Urinary bladder (tissue), 4 donors: ENCODE measurements around the gene ABCA4. TPM values are rescaled to one million over a fixed set of nuclear protein-coding genes. Genes with fewer than 3 reads are reported as not detected.

Source experiments
- DNase-seq: peaks from one replicate; pipeline ENCODE4 v3.0.0-alpha.2; 2015; ENCODE audit errors: extremely low spot score
- H3K27ac ChIP-seq: one replicate; pipeline ENCODE4 v1.5.1; 2013; ENCODE audit warnings: low read depth, mild to moderate bottlenecking, moderate library complexity
- H3K36me3 ChIP-seq: one replicate; pipeline ENCODE4 v1.6.1; 2013; ENCODE audit warnings: mild to moderate bottlenecking, moderate library complexity; ENCODE audit not compliant: insufficient read depth
- H3K4me1 ChIP-seq: one replicate; pipeline ENCODE4 v1.6.1; 2013; ENCODE audit warnings: mild to moderate bottlenecking, moderate library complexity; ENCODE audit not compliant: insufficient read depth
- H3K4me3 ChIP-seq: one replicate; pipeline ENCODE4 v1.5.1; 2013; ENCODE audit warnings: low read depth, low read length
- WGBS: extraction: QIAGEN DNeasy Blood & Tissue Kit; methylation state at CpG from one replicate; pipeline ENCODE4 v1.1.7; 2013; 5-methylcytosine and 5-hydroxymethylcytosine counted together
- polyA plus RNA-seq: library from polyadenylated mRNA; stranded (reverse); fragments of 200-250 nt; gene quantifications from one replicate; pipeline ENCODE4 v1.2.3, GENCODE V29; 2013
- total RNA-seq: library from RNA; depleted of rRNA; stranded (reverse); fragments of >200 nt; gene quantifications from one replicate; pipeline ENCODE4 v1.2.3, GENCODE V29; 2014
- donor health status: healthy with polysubstance abuse.
- donor health status: healthy.

The ABCA4 gene
- total and polyA plus RNA-seq, 2 donors: 0.37 to 0.90 TPM

DNA sequence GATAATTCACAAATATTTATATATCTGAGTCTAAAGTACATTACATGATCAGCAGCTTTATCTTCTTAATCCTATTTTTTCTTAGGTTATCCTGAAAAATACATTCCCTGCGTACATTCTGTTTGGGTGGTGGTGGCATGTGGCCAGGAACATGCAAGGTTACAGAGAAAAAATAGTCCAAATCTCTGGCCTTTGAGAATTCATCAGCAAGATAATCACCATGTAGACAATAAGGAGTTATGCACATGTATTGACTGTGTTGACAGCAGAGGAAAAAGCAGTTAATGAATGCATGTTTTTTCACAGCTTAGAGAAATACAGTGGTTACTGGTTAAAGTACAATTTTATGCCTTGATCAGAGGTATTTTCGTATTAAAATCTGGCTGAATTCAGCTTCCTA lies 49.0 kb downstream of the ABCA4 start:
- DNase-seq: no peak
- WGBS: 62% methylated on average over 2 of the region's 2 CpGs

DNA sequence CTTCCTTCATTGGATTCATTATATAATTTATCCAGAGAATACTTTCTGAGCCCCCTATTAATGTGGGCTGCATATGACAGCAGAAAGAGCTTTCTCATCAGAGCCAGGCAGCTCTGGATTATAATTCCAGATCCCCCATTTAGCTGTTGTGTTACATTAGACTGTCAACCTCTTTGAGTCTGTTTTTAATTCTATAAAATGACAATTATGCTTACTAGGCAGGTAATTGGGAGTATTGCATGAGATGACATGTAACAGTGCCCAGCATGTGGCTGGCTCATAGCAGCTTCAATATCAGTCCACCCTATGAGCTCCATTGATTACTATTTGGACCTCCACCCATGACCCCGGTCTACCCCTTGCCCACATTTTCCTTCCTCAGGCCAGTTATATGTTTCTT lies 49.6 kb downstream of the ABCA4 start:
- Histone ChIP-seq H3K4me3 (no peak overlapping the region), H3K36me3 (no peaks in the 10 kb centered on the region), H3K4me1 (peaks cover 3% of the 10 kb centered on the region), H3K27ac (no peak overlapping the region)
- no peak for DNase-seq
- 47% methylated on average over 1 of the region's 1 CpG for WGBS

More for the DNA sequence above, 49.0 kb downstream of the ABCA4 start:
- Histone ChIP-seq H3K4me1 (peaks cover 3% of the 10 kb centered on the region), H3K4me3 (no peak overlapping the region), H3K27ac (no peak overlapping the region), H3K36me3 (no peaks in the 10 kb centered on the region)

DNA sequence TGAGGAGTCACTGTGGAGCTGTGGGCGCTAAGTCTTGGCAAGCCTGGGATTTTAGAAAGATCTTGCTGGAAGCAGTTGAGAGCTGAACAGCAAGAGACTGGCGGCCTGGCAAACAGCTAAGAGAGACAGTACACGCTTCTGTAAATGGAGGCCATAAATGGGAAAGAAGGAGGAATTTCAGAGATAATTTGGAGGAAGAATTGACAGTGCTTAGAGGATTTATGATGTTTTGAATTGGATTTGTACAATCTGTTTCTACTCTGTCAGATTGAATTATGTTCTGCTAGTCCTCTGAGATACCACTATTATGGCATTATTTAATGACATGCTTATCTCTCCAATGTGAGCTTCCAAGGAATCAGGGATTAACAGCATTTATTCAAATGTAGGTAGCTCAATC lies 50.1 kb downstream of the ABCA4 start:
- WGBS: 65% methylated on average over 3 of the region's 3 CpGs
- Histone ChIP-seq H3K27ac (no peak overlapping the region), H3K4me1 (peaks cover 3% of the 10 kb centered on the region), H3K4me3 (no peak overlapping the region), H3K36me3 (no peaks in the 10 kb centered on the region)
- DNase-seq: no peak

DNA sequence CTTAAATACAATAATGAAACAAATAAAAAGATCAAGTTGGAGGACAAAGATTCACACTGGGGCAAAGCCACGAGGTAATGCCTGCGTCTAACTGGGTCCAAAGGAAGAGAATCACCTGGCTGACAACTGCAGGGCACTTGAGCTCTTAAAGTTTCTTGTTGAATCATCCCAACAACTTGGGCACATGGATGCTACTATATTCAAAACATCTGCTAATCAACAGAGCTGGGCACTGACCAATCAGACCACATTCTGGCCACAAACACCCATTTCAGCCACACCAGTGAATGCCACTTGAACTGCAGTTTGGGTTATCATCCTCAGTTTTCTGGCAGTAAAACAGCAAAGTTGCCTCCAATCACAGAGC lies 51.0 kb downstream of the ABCA4 start:
- no peak for DNase-seq
- Histone ChIP-seq H3K4me3 (no peak overlapping the region), H3K36me3 (no peaks in the 10 kb centered on the region), H3K4me1 (peaks cover 3% of the 10 kb centered on the region), H3K27ac (no peak overlapping the region)
- 42% methylated on average over 2 of the region's 2 CpGs for WGBS

DNA sequence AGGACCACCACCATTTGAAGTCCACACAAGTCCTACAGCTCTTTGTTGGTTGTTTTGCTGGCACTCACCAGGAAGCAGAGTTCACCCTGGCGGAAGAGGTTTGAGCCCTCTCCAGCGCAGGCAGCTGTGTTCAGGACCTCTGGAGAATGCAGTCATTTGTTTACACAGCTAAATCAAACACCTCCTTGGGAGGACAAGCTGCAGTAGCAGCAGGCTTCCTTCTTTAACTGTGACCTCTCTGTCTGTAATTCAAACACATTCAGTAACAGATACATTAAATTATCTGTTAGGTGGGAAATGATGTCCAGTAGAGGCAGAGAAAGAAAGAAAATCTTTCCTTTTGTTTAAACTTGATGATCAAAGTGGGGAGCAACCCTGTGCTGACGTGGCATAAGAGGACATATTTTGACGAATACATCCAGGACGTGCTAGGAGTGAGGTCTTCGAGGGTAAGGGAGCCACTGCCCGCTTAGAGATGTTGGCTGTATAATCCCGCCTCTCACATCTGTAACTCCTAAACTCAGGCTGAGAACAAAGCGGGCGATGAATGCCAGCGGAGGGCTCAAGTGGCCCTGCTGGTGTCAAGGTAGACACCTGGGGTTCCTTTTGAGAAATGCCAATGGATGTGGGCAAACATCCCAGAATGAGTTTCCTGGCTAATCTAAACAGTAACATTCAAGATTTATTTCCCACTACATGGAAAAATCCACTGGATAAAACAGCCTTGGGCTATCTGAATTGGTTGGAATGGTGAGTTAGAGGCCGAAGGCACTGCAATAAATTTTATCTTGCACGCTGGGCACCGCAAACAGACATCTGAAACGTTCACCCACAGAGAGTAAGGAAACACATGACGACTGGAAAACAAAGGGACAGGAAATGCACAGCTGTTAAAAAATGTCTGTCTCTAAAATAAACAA lies 51.7 kb downstream of the ABCA4 start:
- Histone ChIP-seq H3K4me3 (no peak overlapping the region), H3K4me1 (peaks cover 3% of the 10 kb centered on the region), H3K36me3 (no peaks in the 10 kb centered on the region), H3K27ac (peak overlapping the region; percentile 12)
- 46% methylated on average over 16 of the region's 16 CpGs for WGBS
- DNase-seq: peak; percentile 49

DNA sequence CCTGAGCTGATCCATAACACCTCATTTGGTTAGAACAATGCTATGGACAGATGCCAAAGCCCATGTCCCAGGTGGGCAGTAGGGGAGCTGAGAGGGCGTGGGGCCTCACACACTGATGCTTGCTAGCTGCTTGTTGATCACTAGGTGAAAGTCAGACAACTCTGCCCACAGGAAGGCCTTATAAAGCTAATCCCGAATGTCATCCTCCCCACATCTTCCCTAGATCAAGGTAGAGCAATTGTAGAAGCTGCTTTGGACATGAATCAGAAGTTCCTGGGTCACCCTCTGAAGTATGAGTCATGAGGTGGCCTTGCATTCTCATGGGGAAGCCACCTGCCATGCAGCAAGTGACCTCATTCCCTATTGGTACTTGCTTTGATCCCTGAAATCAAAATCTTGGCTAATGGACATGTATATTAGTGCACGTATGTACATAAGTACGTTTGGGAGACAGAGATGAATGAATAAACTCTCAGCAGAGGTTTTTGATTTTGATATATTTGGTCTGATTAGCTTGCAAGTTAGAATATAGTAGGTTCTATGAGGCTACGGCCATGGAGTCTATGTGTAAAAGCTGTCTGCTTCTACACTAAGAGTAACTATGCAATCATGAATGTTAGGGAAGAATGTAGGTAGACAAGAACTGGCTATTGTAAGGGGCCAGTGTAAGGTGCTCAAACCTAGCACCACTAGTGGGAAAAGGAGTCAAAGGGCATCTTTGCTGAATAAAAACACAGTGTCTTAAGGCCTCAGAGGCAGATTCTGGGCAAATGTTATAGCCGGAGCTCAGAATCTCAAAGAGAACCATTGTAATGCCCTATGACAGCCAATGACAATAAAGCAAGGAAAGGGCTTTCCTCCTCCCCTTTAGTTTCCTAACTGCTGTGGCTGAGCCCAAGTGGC lies 52.6 kb downstream of the ABCA4 start:
- no peak overlapping the region for H3K4me3 ChIP-seq
- WGBS: 82% methylated on average over 6 of the region's 6 CpGs
- peaks cover 3% of the 10 kb centered on the region for H3K4me1 ChIP-seq
- no peaks in the 10 kb centered on the region for H3K36me3 ChIP-seq
- H3K27ac ChIP-seq: peak overlapping the region; percentile 12
- no peak for DNase-seq

DNA sequence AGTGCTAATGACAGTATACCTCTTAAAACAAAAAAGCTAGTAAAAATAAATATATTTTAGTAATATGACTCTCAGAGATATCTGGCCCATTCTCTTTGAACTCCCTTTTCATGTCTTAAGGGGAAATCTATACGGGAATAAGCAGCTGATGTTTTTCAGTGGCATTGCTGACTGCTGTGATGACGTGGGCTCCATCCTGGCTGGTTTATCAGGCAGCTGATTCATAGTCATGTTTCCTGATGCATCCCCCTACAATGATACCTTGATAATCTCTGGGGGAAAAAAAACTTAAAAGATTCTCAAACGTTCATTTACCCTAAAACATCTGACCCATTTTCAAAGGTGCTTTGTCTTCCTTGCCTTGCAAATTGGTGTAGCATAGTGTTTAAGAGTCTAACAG lies 53.8 kb downstream of the ABCA4 start:
- 84% methylated on average over 3 of the region's 3 CpGs for WGBS
- no peak overlapping the region for H3K27ac ChIP-seq

DNA sequence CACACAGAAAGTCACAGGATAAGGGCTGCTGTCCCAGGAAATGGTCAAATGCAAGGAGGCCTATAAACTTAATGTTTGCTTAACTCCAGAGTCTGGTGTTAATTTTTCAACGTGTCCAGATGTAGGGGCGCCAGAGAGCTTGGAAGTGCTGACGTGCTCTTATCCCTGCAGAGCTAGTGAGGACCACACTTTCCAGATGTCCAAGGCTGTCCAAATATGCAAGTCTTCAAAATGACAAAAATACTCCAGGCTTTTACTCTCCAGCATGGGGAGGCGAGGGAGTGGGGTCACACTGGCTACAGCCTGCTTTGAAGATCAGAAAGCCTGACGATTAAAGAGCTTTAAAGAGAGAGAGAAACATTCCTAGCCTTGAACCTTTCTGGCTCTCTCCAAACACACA lies 57.6 kb downstream of the ABCA4 start:
- 11% methylated on average over 5 of the region's 5 CpGs for WGBS
- no peak for DNase-seq

More for the DNA sequence above, 53.8 kb downstream of the ABCA4 start:
- Histone ChIP-seq H3K4me1 (peaks cover 3% of the 10 kb centered on the region), H3K36me3 (no peaks in the 10 kb centered on the region), H3K4me3 (no peak overlapping the region)
- no peak for DNase-seq

DNA sequence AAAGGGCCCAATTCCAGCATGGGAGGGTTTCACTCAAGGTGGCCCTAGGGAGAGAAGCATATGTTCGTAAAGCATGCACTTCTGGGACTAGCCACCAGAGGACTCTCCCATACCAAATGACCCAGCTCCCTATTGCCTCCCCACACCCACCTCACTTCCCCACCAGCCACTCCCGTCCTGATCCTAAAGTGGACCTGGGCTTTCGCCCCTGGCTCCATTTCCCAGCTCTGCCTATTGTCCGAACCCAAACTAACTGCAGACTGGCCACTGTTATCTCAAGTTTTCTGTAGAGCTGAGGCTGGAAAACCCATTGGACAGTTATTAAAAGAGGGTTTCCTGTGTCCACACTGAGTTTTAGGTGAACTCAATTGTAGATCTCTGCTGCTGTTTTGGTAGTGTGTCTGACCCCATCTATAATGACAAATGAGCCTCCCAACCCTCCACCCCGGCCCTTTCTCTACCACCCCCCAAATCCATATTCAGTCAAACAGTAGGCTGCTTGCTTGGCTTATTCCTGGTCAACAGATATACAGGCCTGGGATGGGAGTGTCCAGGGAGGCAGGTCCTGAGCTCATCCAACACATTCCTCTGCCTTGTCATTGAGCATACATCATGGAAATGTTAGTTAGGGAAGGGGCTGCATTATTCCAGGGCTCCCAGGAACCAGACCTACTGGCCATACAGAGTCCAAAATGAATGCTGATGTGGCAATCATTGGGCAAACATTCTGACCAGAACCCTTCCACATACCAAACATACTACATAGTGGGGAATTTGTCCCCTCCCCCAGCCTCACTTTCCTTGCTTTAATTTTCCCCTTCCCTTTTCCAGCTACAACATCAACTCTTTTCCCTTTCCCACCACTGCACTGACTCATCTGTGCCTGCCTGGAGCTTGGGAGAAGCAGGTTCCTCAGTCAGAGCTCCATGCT lies 59.2 kb downstream of the ABCA4 start:
- no peak overlapping the region for H3K4me3 ChIP-seq
- 51% methylated on average over 5 of the region's 5 CpGs for WGBS
- H3K27ac ChIP-seq: no peak overlapping the region
- no peaks in the 10 kb centered on the region for H3K4me1 ChIP-seq
- no peaks in the 10 kb centered on the region for H3K36me3 ChIP-seq
- DNase-seq: no peak

More for the DNA sequence above, 57.6 kb downstream of the ABCA4 start:
- H3K27ac ChIP-seq: peak overlapping the region; percentile 30
- H3K36me3 ChIP-seq: no peaks in the 10 kb centered on the region
- no peak overlapping the region for H3K4me3 ChIP-seq
- no peaks in the 10 kb centered on the region for H3K4me1 ChIP-seq

DNA sequence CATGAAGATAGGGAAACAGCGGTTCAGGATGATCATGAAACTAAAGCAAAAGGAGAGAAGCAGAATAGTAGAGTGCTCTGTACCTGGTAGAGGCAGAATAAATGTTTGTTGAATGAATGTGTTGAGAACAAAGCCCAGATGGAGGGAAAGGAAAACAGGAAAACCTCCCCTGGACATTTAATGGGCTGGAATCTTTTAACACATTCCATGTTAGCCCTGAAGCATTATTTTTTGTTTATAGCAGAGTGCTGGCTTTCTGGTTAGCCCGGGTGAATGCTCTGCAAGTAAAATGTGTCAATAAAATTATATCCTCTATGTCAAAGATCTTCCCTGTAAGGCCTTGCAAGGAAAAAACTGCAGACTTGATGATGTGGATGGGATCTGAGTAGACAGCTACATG lies 60.2 kb downstream of the ABCA4 start:
- H3K4me3 ChIP-seq: no peak overlapping the region
- no peak for DNase-seq
- no peaks in the 10 kb centered on the region for H3K36me3 ChIP-seq
- no peak overlapping the region for H3K27ac ChIP-seq
- 75% methylated on average over 2 of the region's 2 CpGs for WGBS
- H3K4me1 ChIP-seq: no peaks in the 10 kb centered on the region

DNA sequence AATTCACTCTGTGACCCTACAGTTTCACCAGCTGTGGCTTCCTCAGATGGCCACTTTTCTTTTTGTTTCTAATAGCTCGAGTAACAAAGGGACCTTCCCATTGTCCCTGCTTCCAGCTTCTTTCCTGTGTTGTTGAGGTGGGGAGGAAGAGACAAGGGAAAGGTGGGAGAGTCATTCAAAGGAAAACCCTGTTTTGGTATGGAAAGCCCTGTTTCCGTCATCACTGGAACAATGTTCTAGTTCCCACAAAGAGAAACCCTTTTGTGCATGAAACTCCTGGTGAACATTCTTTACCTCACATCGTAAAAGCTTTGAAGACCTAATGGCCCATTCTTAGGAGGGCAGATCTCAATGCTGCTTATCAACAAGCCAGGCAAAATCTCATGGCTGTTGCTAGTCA lies 62.2 kb downstream of the ABCA4 start:
- no peaks in the 10 kb centered on the region for H3K36me3 ChIP-seq
- no peaks in the 10 kb centered on the region for H3K4me1 ChIP-seq
- no peak overlapping the region for H3K27ac ChIP-seq
- no peak overlapping the region for H3K4me3 ChIP-seq
- no peak for DNase-seq
- 82% methylated on average over 3 of the region's 3 CpGs for WGBS

DNA sequence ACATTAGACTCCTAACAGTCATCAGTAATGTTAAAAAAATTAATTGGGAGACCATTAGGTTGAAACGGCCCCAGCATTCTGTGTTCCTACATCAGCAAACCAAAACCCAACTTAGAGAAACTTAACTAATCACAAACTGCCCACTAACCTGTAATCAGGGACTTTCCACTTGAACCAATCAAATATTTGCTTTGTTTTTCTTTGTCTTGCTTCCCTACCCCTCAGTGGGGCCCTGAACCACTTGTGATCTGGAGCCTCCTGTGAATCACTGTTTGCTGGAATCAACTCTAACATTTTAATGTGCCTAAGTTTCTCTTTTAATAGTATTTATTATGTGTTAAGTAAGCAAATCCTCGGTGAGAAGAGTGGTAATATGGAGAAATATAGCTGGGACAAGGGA lies 64.0 kb downstream of the ABCA4 start:
- no peak for DNase-seq
- H3K4me3 ChIP-seq: no peak overlapping the region
- no peak overlapping the region for H3K27ac ChIP-seq
- 81% methylated on average over 2 of the region's 2 CpGs for WGBS
- H3K36me3 ChIP-seq: no peaks in the 10 kb centered on the region
- H3K4me1 ChIP-seq: no peaks in the 10 kb centered on the region

DNA sequence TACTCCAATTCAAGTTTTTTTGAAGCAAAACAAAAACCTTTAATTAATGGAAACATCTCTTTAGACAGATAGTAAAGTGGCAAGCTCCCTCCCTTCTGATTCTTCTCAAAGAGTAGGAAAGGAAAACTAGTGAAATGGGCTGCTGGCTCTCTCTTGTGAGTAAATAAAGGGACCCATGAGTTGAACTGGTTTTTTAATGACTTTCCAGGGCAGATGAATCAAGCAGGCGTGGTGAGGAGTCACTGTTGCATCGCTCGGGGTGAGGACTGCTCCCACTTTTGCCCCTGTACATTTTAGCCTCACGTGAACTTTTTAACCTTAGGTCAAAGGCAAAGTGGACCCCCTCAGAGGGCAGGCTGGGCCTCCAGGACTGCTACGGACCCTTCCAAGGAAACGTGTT lies 64.8 kb downstream of the ABCA4 start:
- H3K4me1 ChIP-seq: no peaks in the 10 kb centered on the region
- no peak overlapping the region for H3K4me3 ChIP-seq
- 93% methylated on average over 6 of the region's 6 CpGs for WGBS
- H3K36me3 ChIP-seq: no peaks in the 10 kb centered on the region
- DNase-seq: no peak
- H3K27ac ChIP-seq: no peak overlapping the region
